ENCODE results near the gene ITPR1.

Gene ITPR1

DNA sequence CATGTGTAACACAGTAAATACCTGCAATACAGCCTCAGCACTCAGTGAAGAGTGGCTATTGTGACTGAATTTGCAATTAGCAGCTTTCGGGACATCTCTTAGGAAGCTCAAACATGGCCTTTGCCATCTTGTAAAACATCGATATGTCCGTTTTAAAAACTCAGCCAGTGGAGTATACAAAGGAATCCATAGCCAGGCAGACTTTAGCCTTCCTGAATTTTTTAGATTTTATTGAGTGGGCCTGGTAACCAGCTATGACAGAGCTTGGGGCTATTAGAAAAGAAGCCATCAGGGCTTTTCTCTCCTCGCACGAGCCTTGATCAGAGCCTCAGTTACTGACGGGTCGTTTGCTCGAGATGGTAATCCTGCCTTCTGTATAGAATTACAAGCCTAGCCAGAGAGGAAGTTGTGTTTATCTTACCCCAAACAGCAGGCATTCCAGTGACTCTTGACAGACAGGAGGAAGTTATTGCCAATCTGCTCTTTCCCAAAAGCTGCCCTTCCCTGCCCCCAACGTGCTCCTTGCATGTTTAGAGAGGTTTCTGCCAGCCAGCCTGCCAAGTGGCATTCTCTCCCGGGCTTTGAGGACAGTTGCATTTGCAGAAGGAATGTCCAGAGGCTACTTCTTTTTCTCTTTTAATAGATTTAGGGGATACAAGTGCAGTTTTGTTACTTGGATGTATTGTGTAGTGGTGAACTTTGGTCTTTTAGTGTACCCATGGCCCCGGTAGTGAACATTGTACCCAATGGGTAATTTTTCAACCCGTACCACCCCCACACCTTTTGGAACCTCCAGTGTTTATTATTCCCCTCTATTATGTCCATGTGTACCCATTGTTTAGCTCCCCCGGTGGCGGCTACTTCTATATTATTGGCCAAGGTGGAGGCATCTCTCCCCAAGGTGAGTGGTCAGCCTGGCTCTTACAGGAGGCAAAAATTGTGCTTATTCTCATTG lies 40.6 kb downstream of the ITPR1 start:
- no peak for DNase-seq (ENCODE audit: low spot score)

DNA sequence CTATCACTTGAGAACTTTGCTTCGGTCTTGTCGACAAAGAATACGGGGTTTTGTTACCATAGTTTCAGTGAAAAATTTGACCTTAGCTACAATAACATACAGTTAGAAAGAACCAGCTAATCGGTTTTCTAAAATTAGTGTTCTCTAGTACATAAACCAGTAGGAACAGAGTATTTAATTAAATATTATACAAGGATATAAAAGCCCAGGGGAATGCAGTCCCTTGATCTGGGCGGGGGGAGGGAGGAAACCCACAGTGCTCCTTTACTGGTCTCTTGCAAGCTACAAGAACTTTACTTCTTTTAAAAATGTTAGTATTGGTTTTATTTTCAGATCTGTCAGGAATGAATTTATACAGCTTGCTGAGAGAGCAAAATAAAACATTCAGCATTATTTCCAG lies 41.8 kb downstream of the ITPR1 start:
- no peak for DNase-seq (ENCODE audit: low spot score)

DNA sequence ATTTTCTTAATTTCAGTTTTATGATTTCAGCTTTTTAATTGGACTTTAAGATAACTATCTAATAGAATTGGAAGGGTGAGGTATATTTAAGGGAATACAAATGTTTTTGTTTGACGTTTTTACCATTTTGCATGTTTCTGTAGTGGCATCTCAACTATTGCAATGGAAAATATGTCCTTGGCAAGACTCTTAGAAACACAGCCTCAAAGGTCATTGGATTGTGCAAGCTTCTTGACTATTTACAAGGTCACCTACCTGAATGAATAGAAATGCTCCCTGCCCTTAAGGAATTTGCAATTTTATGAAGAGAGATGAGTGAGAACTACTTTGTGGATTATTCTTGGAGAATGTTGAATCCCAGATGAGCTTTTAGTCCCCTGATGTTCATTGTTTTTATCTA lies 43.1 kb downstream of the ITPR1 start:
- no peak for DNase-seq (ENCODE audit: low spot score)

DNA sequence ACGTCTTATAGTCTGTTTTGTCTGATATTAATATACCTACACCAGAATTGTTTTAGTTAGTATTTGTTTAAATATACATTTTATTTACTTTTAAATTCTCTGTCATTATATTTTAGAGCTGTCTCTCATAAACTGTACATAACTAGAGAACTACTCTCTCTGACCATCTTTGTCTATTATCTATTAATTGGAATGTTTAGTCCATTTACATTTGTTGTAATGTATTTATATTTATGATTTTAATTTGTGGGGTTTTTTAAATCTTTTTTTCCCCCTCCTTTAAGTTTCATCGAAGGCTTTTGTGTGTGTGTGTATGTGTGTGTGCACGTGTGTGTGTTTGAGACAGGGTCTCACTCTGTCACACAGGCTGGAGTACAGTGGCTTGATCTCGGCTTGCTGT lies 47.1 kb downstream of the ITPR1 start:
- no peak for DNase-seq (ENCODE audit: low spot score)

DNA sequence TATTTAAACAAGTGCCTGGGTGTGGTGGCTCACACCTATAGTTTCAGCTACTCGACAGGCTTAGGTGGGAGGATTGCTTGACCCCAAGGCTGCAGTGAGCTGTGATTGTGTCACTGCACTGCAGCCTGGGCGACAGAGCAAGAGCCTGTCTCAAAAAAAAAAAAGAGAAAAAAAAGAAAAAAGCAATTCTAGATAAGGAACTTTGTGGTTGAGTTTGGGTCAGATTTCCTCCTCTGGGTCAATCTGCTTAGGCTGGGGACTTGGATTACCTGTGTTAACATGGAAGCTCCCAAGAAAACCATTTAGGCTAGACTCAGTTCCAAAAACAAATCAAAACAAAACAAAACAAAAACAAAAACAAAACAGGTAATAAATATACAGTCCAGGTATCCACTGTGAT lies 50.0 kb downstream of the ITPR1 start:
- no peak for DNase-seq (ENCODE audit: low spot score)

DNA sequence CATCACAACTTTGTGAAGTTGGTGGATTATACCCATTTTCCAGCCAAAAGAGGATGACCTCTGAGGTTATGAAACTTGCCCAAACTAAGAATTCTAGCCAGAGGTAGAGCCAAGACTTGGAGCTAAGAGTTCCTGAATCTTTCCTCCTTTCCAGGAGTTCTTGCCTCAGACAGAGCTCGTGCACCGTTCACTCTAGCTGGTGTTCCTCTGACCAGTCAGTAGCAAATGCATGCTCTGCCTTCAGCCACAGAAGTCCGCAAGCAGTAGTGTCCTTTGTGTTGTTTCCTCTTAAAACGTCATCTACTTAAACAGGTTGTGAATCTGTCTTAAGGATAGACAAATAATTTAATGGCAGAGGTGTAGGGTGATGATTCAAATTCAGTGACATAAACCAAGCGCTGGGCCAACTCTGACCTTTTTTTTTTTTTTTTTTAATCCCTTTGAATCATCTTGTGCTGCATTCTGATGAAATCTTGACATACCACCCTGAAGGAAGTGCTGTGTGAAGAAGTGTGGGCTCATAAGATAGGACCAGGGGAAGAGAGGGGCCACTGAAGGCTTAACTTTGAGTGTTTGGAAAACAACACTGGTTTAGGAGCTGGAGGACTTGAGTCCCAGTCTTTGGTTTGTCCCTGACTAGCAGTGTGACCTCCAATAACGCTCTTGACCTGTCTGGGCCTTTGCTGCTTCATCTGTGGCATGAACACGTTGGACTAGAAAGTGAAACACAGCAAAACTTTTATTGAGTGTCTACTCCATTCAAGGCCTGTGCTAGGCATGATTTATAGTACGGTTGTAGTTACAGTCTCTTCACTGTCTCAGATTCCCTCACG lies 53.4 kb downstream of the ITPR1 start:
- DNase-seq (ENCODE audit: low spot score), result no peak

DNA sequence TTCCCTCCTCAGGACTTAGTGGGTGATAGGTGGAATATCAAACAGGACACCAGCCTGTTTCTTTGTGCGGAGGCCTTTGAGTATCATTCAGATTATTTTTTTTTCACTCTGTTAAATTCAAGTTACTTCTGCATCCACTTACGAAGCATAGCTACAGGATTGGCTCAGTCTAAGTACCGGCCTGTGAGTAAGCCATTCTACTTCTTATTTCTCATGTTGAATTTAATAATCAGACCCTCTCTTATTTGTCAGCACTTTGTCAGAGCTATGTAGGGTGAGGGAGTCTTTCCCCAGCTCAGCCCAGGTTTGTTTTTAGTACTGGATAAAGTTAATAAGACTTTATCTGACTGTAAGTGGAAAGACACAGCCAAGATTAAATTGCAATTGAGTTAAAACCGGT lies 54.7 kb downstream of the ITPR1 start:
- no peak for DNase-seq (ENCODE audit: low spot score)

DNA sequence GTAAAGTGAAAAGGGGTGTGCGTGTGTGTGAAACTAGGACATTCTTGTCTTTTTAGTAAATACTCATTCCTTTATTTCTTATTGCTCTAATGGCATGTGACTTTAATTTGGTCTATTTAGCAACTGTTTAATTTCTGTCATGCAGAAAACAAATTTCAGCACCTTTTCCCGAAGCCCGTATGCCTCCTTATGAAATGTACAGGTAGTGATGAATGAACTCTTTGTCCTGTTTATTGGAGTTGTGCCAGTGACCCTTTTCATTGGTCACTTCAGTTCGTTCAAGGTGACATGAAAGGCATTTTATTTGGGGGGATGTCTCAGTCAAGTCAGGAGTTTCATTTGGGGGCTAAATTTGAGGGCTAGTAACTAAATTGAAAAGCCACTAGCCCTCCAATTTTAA lies 55.2 kb downstream of the ITPR1 start:
- DNase-seq (ENCODE audit: low spot score), result no peak

DNA sequence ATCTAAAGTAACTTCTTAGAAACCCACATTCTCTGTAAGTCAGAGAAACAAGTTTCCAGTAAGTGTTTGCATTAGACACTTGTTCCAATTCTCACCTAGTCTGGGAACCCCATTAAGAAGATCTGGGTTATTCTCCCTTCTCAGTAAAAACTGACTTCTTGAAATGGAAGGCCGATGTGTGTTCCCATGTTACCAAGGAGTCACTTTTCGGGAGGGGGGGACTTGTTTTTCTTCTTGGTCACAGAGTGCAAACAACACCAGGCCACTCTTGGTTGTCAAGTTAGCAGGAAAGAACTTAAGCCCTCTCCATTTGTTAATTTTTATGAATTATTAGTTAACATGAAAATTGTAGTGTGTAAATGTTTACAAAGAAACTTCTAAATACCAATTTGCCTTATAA lies 55.6 kb downstream of the ITPR1 start:
- no peak for DNase-seq (ENCODE audit: low spot score)

- DNase-seq (ENCODE audit: low spot score), result no peak
Measured at GRCh38 chr3:4549896-4550295, 56.7 kb downstream of the ITPR1 start.

- no peak for DNase-seq (ENCODE audit: low spot score)
Measured at GRCh38 chr3:4551051-4551711, 58.0 kb downstream of the ITPR1 start.

GRCh38 chr3:4551794-4552442 lies 58.8 kb downstream of the ITPR1 start:
- DNase-seq (ENCODE audit: low spot score), result no peak

GRCh38 chr3:4552811-4553210 lies 59.7 kb downstream of the ITPR1 start:
- DNase-seq (ENCODE audit: low spot score), result no peak

DNA sequence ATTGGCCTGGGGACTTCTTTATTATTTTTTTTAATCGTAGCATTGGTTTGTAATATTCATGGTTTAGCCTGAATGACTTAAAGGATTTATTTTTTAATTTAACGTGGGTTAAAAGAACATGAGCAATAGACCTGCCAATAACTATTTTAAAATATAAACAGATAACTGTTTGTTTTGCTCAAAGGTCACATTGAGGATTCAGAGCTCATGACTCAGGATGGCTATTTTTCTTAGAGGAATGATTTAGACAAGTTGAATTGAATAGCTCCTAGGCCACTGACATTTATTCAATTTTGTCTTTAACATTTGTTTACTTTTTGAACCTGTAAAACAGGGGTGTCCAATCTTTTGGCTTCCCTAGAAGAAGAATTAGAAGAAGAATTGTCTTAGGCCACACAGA lies 68.5 kb downstream of the ITPR1 start:
- no peak for DNase-seq (ENCODE audit: low spot score)

GRCh38 chr3:4562595-4562994 lies 69.4 kb downstream of the ITPR1 start:
- no peak for DNase-seq (ENCODE audit: low spot score)

DNA sequence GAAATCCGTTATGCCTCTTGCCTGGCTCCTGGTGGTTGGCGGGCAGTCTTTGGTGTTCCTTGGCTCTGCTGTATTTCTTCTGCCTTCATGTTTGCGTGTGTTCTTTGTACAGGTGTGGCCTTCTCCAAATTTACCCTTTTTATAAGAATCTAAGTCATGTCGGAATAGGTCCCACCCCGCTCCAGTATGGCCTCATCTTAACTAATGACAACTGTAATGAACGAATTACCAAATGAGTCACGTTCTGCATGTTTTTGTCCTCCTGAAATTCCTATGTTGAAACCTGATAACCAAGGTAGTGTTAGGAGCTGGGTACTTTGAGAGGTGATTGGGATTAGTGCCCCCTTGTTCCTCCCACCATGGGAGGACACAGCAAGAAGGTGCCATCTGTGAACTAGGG lies 71.1 kb downstream of the ITPR1 start:
- DNase-seq (ENCODE audit: low spot score), result no peak

GRCh38 chr3:4564928-4565586 lies 71.9 kb downstream of the ITPR1 start:
- DNase-seq (ENCODE audit: low spot score), result no peak

- DNase-seq (ENCODE audit: low spot score), result no peak
Measured at GRCh38 chr3:4565809-4566501, 72.8 kb downstream of the ITPR1 start.

GRCh38 chr3:4568841-4569240 lies 75.7 kb downstream of the ITPR1 start:
- no peak for DNase-seq (ENCODE audit: low spot score)

- DNase-seq (ENCODE audit: low spot score), result no peak
Measured at GRCh38 chr3:4570840-4571621, 77.9 kb downstream of the ITPR1 start.

All from ecto neural progenitor cell (in vitro differentiated cells).